CD1c-positive myeloid dendritic cell (primary cell): ENCODE data around the gene PHRF1.

Experiments
- DNase-seq: peaks from one replicate; pipeline ENCODE4 v3.0.0-alpha.2; 2016; ENCODE audit errors: extremely low spot score

The PHRF1 gene

DNA sequence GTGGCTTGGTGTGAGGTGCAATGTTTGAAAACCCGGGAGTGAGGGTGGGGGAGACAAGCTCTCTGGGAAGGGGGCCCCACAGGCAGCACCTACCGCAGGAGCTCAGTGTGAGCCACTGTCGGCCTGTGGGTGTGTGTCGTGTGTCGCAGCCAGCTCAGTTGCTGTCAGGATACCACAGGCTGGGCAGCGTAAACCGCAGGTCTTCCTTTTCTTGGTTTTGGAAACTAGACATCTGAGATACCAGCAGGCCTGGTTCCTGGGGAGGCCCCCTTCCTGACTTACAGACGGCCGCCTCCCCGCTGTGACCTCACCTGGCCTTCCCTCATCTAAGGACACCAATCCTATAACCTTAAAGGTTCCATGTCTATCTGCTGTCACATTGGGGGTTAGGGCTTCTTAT, 20.1 kb downstream of the PHRF1 start:
- no peak for DNase-seq

- no peak for DNase-seq
These were observed 21.0 kb downstream of the PHRF1 start for GRCh38 chr11:597166-597725.

GRCh38 chr11:598005-598680, 21.9 kb downstream of the PHRF1 start:
- no peak for DNase-seq

- no peak for DNase-seq
These were observed 25.4 kb downstream of the PHRF1 start for GRCh38 chr11:601573-602245.

DNA sequence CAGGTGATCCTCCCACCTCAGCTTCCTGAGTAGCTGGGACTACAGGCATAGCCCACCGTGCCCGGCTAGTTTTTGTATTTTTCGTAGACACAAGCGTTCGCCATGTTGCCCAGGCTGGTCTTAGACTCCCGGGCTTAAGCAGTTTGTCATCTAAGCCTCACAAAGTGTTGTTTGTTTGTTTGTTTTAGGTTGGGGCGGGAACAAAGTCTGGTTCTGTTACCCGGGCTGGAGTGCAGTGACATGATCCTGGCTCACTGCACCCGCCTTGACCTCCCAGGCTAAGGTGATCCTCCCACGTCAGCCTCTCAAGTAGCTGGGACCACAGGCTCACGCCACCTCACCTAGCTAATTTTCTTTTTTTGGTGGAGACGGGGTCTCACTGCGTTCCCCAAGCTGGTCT, 26.9 kb downstream of the PHRF1 start:
- DNase-seq: no peak

DNA sequence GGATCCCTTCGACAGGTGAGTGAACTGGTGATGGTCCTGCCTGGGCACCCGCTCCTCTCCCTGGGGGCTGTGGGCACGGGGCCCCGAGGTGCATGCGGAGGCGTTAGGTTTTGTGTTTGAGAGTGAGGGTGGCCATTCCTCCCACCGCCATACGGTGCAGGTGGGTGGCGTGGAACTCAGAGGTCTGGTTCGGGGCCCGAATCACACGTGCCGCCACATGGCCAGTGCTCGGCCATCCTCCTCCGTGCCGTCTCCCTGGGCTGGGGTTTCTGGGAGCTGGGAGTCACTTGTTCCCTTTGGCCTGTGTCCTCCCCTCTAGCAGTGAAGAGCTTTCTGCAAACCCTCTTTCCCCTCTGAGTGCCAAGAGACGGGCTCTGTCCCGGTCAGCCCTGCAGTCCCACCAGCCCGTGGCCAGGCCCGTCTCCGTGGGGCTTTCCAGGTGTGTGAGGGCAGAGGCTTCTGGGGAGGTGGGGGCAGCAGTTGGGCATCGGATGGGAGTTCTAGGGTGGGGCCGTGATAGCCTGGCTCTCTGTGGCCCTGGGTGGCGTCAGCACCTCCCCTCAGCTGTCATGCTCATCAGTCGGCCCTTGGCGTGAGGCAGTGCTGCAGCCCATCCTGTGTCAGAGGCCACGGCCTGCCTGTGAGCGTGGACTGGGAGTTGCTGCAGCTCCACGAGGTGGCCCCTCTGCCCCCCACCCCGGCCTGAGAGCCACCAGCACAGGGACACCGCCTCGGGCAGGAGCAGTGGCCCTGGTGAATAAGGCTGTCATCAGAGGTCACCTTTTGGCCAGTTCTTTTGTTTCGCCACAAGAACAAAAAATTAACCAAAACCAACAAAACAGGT, 29.2 kb downstream of the PHRF1 start:
- DNase-seq: no peak

DNA sequence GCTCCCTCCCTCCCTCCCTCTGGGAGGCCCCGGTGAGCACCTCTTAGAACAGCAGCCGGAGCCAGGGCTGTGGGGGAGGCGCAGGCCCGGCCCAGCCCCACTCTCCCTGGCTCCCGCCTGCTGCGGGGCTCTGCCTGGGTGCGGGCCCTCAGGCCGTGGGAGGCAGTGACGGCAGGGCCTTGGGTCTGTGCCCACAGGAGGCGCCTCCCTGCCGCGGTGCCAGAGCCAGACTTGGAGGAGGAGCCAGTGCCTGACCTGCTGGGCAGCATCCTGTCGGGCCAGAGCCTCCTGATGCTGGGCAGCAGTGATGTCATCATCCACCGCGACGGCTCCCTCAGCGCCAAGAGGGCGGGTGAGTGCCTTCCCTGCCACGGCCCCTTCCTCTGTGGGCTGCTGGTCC, 30.0 kb downstream of the PHRF1 start:
- no peak for DNase-seq

- no peak for DNase-seq
These were observed 30.9 kb downstream of the PHRF1 start for GRCh38 chr11:607020-607780.

- DNase-seq: no peak
These were observed 31.8 kb downstream of the PHRF1 start for GRCh38 chr11:607971-608659.

GRCh38 chr11:608791-609251, 32.6 kb downstream of the PHRF1 start:
- no peak for DNase-seq

- no peak for DNase-seq
These were observed 33.1 kb downstream of the PHRF1 start for GRCh38 chr11:609341-609811.

DNA sequence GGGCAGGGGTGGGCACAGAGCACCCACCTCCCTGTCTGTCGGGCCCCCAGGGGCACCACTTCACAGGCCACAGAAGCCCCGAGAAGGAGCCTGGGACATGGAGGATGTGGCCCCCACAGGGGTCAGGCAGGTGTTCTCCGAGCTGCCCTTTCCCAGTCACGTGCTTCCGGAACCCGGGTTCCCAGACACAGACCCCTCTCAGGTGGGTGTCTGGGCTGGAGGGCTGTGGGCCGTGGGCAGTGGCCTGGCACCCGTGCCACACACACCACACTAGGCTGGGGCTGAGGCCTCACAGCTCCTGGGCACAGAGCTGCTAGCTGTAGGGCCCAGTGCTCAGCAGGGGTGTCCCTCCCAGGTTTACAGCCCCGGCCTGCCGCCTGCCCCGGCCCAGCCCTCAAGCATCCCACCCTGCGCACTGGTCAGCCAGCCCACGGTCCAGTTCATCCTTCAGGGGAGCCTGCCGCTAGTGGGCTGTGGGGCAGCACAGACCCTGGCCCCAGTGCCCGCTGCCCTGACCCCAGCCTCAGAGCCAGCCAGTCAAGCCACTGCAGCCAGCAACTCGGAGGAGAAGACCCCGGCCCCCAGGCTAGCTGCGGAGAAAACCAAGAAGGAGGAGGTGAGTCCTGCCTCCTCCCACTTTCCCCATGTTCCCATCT, 34.0 kb downstream of the PHRF1 start:
- DNase-seq: no peak

DNA sequence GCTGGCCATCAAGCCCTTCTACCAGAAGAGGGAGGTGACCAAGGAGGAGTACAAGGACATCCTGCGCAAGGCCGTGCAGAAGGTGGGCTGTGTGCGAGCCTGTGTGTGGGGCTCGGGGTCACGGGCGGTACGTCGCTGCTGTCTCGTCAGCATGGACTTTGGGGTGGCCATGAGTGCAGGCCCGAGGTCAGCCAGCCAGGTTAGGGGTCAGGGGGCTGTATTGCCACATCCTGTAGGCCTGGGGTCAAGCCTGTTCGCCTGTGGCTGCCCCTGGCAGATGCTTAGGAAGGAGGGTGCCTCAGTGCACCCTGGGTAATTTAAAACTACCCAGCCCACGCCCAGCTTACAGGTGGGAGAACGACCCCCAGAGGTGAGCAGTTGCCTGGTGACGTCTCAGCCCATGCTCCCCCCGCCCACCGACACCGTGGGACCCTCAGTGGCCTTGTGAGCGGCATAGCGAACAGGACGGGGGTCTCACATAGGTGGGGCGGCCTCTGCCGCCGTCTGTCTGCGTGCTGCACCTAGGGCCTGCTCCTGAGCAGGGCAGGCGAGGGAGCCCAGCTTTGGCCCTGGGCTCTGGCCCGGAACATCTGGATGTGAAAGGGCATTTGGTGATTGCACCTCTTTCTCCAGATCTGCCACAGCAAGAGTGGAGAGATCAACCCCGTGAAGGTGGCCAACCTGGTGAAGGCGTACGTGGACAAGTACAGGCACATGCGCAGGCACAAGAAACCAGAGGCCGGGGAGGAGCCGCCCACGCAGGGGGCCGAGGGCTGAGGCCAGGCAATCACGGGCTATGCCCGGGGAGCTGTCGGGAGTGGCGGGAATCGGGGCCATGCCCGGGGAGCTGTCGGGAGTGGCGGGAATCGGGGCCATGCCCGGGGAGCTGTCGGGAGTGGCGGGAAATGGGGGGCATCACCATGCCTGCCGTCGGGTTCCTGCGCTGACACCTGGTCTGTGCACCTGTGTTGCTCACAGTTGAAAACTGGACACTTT, 35.0 kb downstream of the PHRF1 start:
- no peak for DNase-seq

- peak; percentile 15 for DNase-seq
These were observed 36.1 kb downstream of the PHRF1 start for GRCh38 chr11:612201-612960.

- no peak for DNase-seq
These were observed 36.7 kb downstream of the PHRF1 start for GRCh38 chr11:612961-613300.

DNA sequence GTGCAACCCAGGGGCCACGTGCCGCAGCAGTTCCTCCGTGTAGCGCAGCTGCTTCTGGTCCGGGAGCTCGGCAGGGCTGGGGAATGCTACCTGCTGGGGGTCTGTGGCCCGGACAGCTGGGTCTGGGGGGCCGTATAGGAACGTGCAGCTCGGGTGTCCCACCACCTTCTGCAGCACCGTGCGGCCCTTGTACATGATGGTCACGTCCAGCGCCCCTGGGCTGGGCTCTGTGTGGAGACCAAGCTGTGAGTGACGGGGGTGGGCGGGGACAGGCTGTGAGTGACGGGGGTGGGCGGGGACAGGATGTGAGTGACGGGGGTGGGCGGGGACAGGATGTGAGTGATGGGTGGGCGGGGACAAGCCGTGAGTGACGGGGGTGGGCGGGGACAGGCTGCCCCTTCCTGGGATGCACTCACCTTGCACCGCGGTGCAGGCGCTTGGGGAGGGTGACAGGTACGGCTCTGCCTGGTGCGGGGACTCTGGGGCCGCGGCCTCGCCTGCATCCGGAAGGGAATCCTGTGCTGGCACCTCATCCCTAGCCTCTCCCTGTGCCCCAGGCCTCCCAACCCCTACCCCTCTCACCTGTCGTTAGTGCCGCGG, 37.2 kb downstream of the PHRF1 start:
- peak; percentile 75 for DNase-seq

DNA sequence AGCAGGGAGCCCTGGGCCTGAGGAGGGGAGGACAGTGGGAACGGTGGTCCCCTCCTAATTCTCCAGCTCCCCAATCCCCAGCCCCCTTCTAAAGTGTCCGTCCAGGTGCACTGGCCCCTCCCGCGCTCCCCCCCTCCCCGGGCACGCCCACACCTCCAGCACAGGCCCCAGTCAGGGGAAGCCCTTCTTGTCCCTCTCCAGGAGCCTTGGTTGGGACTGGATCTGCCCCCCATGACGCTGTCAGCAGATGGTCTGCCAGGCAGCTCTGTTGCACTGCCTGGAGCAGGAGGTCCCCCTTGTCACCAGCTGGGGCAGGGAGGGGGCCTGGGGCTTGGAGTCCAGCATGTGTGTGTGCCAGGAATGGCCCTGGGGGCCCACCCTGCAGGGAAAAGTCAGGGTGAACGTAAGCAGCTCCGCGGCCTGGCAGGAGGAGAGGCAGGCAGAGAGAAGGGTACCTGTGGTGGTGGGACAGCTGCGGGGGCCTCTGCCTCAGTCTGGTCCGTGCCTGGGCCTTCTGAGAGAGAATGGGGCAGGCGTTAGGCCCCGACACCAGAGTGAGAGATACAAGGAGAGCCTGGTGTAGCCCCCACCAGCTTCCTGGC, 37.9 kb downstream of the PHRF1 start:
- no peak for DNase-seq
